ENCODE results near the gene RNF123.

- no peak for TF ChIP-seq CTCF (IDR thresholded peaks at IDR 0.05)
- peak in 1 of 2 donors; percentile 60 for TF ChIP-seq POLR2A (IDR thresholded peaks at IDR 0.05)
- peak; percentile 52 to 78 for TF ChIP-seq POLR2AphosphoS5 (IDR thresholded peaks at IDR 0.05; ENCODE audit: insufficient read depth in 1 of 2, low read depth in 1 of 2)
These were observed 34.5 kb downstream of the RNF123 start, which contains the start of gene GMPPB for GRCh38 chr3:49723628-49724551.

Data from vagina (tissue), 2 donors.